DOHH2 (cell line): ENCODE data around the gene ANKS4B.

Source experiments
- CTCF ChIP-seq: fragments of 200-600 bp; sonication (generic); IDR thresholded peaks from one replicate; pipeline ENCODE4 v1.5.1; 2014; ENCODE audit warnings: antibody characterized with exemption, mild to moderate bottlenecking, low read depth, low read length; ENCODE audit not compliant: poor library complexity, severe bottlenecking
- EZH2phosphoT487 ChIP-seq: fragments of 200-600 bp; sonication (generic); IDR thresholded peaks from 2 replicates; pipeline ENCODE4 v1.6.1; 2017; ENCODE audit warnings: borderline replicate concordance, mild to moderate bottlenecking, antibody characterized with exemption, low read length, moderate library complexity, mixed read lengths

DNA sequence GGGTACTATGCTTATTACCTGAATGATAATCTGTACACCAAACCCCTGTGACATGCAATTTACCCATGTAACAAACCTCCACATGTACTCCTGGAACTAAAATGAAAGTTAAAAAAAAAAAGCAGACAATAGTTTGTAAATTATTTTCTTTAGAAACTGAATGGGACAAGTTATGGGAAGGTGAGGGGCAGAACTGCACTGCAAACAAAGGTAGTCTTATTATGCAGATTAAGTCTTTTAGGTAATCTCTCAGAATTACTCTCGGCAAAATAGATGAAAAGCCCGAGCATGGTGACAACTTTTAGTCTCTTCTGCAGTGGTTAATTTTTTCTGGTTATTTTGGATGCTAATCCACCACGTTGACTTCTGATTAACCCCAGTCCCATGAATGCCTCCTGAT, 49.5 kb upstream of the ANKS4B start:
- TF ChIP-seq CTCF (no peak), EZH2phosphoT487 (no peak)
